Liver (tissue), 9 donors: Measurements from ENCODE around the gene FGD6. TPM values are rescaled to one million over a fixed set of nuclear protein-coding genes. Genes with fewer than 3 reads are reported as not detected.

Experiments
- DNase-seq: peaks from one replicate; pipeline ENCODE4 v3.0.0-alpha.2; 2017; ENCODE audit warnings: low spot score
- H3K27ac ChIP-seq, 2 donors: one replicate each; pipeline ENCODE4 v1.7.0; 2013; ENCODE audit warnings: inconsistent platforms in 2 of 2, low read length in 2 of 2, control low read depth in 1 of 2, low read depth in 1 of 2, mild to moderate bottlenecking in 1 of 2
- H3K27me3 ChIP-seq, 4 donors: one replicate each; pipeline versions ENCODE4 v1.6.1 to v1.7.0; 2013; ENCODE audit warnings: low read length in 3 of 4, inconsistent platforms in 1 of 4, mild to moderate bottlenecking in 1 of 4, moderate library complexity in 1 of 4; ENCODE audit not compliant: control insufficient read depth in 4 of 4, insufficient read depth in 4 of 4
- H3K36me3 ChIP-seq, 4 donors: one replicate each; pipeline versions ENCODE4 v1.6.1 to v1.7.0; 2013; ENCODE audit warnings: low read length in 3 of 4, mild to moderate bottlenecking in 3 of 4, low read depth in 1 of 4, moderate library complexity in 1 of 4; ENCODE audit not compliant: control insufficient read depth in 4 of 4, insufficient read depth in 3 of 4
- H3K4me1 ChIP-seq, 4 donors: one replicate each; pipeline versions ENCODE4 v1.6.1 to v1.7.0; 2013; ENCODE audit warnings: low read length in 3 of 4, mild to moderate bottlenecking in 3 of 4, moderate library complexity in 1 of 4; ENCODE audit not compliant: control insufficient read depth in 4 of 4, insufficient read depth in 4 of 4
- H3K4me3 ChIP-seq, 3 donors: one replicate each; pipeline versions ENCODE4 v1.6.1 to v1.7.0; 2013; ENCODE audit warnings: low read length in 3 of 3, control low read depth in 1 of 3, low read depth in 1 of 3, mild to moderate bottlenecking in 1 of 3
- H3K9ac ChIP-seq, 2 donors: one replicate each; pipeline ENCODE4 v1.7.0; 2013; ENCODE audit warnings: low read length in 2 of 2, mild to moderate bottlenecking in 2 of 2, moderate library complexity in 2 of 2, control low read depth in 1 of 2, low read depth in 1 of 2
- H3K9me3 ChIP-seq, 4 donors: one replicate each; pipeline versions ENCODE4 v1.6.1 to v1.7.0; 2013; ENCODE audit warnings: low read length in 3 of 4; ENCODE audit not compliant: control insufficient read depth in 4 of 4
- CTCF ChIP-seq: fragments of 150-350 bp; IDR thresholded peaks from 2 replicates; pipeline ENCODE4 v1.5.1; 2017; ENCODE audit warnings: improper control_type of control experiment, low read depth, low read length; ENCODE audit not compliant: missing input control
- EGR1 ChIP-seq, 2 donors: IDR thresholded peaks; 2 replicates each; pipeline ENCODE4 v1.6.1; 2016 to 2018; ENCODE audit warnings: antibody characterized with exemption in 2 of 2, low read depth in 2 of 2
- FOXA1 ChIP-seq: IDR thresholded peaks from 2 replicates; pipeline ENCODE4 v1.6.1; 2016; ENCODE audit warnings: antibody characterized with exemption
- FOXA2 ChIP-seq: IDR thresholded peaks from 2 replicates; pipeline ENCODE4 v1.6.1; 2016; ENCODE audit warnings: antibody characterized with exemption
- GABPA ChIP-seq, 2 donors: IDR thresholded peaks in 1 of 2; conservative IDR thresholded peaks in 1 of 2; 2 replicates each; pipeline ENCODE4 v1.6.1; 2016; ENCODE audit warnings: antibody characterized with exemption in 2 of 2, mild to moderate bottlenecking in 1 of 2, moderate library complexity in 1 of 2
- HNF4A ChIP-seq, 2 donors: conservative IDR thresholded peaks; 2 replicates each; pipeline ENCODE4 v1.6.1; 2016; ENCODE audit warnings: antibody characterized with exemption in 2 of 2, mild to moderate bottlenecking in 2 of 2
- HNF4G ChIP-seq: IDR thresholded peaks from 2 replicates; pipeline ENCODE4 v1.6.1; 2016; ENCODE audit warnings: antibody characterized with exemption
- JUND ChIP-seq, 2 donors: IDR thresholded peaks; 2 replicates each; pipeline ENCODE4 v1.6.1; 2016; ENCODE audit warnings: antibody characterized with exemption in 2 of 2
- MAX ChIP-seq: IDR thresholded peaks from 2 replicates; pipeline ENCODE4 v1.6.1; 2016; ENCODE audit warnings: antibody characterized with exemption
- NR2F2 ChIP-seq: IDR thresholded peaks from 2 replicates; pipeline ENCODE4 v1.6.1; 2016; ENCODE audit warnings: antibody characterized with exemption
- RAD21 ChIP-seq, 2 donors: IDR thresholded peaks; 2 replicates each; pipeline ENCODE4 v1.6.1; 2016; ENCODE audit warnings: antibody characterized with exemption in 2 of 2, mild to moderate bottlenecking in 2 of 2
- REST ChIP-seq: IDR thresholded peaks from 2 replicates; pipeline ENCODE4 v1.6.1; 2016; ENCODE audit warnings: antibody characterized with exemption, mild to moderate bottlenecking
- RXRA ChIP-seq, 2 donors: IDR thresholded peaks; 2 replicates each; pipeline ENCODE4 v1.6.1; 2017 to 2018; ENCODE audit warnings: antibody characterized with exemption in 2 of 2, mild to moderate bottlenecking in 1 of 2
- SP1 ChIP-seq: IDR thresholded peaks from 2 replicates; pipeline ENCODE4 v1.6.1; 2018; ENCODE audit warnings: antibody characterized with exemption, mild to moderate bottlenecking
- TAF1 ChIP-seq: conservative IDR thresholded peaks from 2 replicates; pipeline ENCODE4 v1.6.1; 2016; ENCODE audit warnings: antibody characterized with exemption, mild to moderate bottlenecking
- YY1 ChIP-seq: IDR thresholded peaks from 2 replicates; pipeline ENCODE4 v1.6.1; 2016; ENCODE audit warnings: antibody characterized with exemption, mild to moderate bottlenecking
- ZBTB33 ChIP-seq: IDR thresholded peaks from 2 replicates; pipeline ENCODE4 v1.6.1; 2016; ENCODE audit warnings: antibody characterized with exemption
- WGBS: extraction: QIAGEN DNeasy Blood & Tissue Kit; methylation state at CpG from one replicate; pipeline ENCODE4 v1.1.7; 2013; 5-methylcytosine and 5-hydroxymethylcytosine counted together
- polyA plus RNA-seq, 2 donors: library from polyadenylated mRNA; stranded (reverse) in 1 of 2; unstranded in 1 of 2; fragments of 200-250 nt in 1 of 2; fragments of >200 nt in 1 of 2; fragmentation: Nextera tagmentation in 1 of 2; extraction: Ambion mirVana in 1 of 2; gene quantifications; one replicate each; pipeline versions ENCODE4 v1.2.1 to v1.2.3, GENCODE V29; 2013 to 2015
- total RNA-seq, 2 donors: library from RNA; depleted of rRNA; stranded (reverse); fragments of >200 nt; gene quantifications; one replicate each; pipeline ENCODE4 v1.2.3, GENCODE V29; 2014
- TF ChIP-seq, protein P1 (sequence below): IDR thresholded peaks from 2 replicates; pipeline ENCODE4 v1.6.1; 2016; ENCODE audit warnings: antibody characterized with exemption
- donor health status: healthy.
- donor health status: healthy.
- donor health status: healthy.
- donor health status: healthy.
- donor health status: healthy.

The FGD6 gene
- total and polyA plus RNA-seq, 4 donors: 0.54 to 6.9 (median 2.4) TPM

- 97% methylated on average over 1 of the region's 1 CpG for WGBS
Observed at GRCh38 chr12:95034750-95035149, 182.5 kb downstream of the FGD6 start.

More at GRCh38 chr12:95034750-95035149, 182.5 kb downstream of the FGD6 start:
- no peak for DNase-seq
- no peak for TF ChIP-seq MAX
- no peak for TF ChIP-seq YY1
- TF ChIP-seq NR2F2: no peak
- TF ChIP-seq TAF1: no peak
- no peak for TF ChIP-seq FOXA1
- TF ChIP-seq HNF4A (conservative IDR thresholded peaks at IDR 0.05): no peak
- TF ChIP-seq ZBTB33: no peak
- TF ChIP-seq GABPA (IDR thresholded peaks at IDR 0.05 in 1 of 2, conservative IDR thresholded peaks at IDR 0.05 in 1 of 2): no peak
- no peak for TF ChIP-seq EGR1 (IDR thresholded peaks at IDR 0.05; ENCODE audit: low read depth in 2 of 2)
- no peak for TF ChIP-seq JUND (IDR thresholded peaks at IDR 0.05)
- TF ChIP-seq RAD21 (IDR thresholded peaks at IDR 0.05): no peak
- TF ChIP-seq FOXA2: no peak
- no peak for TF ChIP-seq REST
- TF ChIP-seq, protein P1, sequence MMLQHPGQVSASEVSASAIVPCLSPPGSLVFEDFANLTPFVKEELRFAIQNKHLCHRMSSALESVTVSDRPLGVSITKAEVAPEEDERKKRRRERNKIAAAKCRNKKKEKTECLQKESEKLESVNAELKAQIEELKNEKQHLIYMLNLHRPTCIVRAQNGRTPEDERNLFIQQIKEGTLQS: no peak
- no peak for TF ChIP-seq SP1
- no peak for TF ChIP-seq RXRA (IDR thresholded peaks at IDR 0.05)
- no peak for TF ChIP-seq HNF4G
- TF ChIP-seq CTCF: no peak
- no peak overlapping the region for H3K4me3 ChIP-seq
- H3K36me3 ChIP-seq: peaks cover 1 to 41% (median 34%) of the 10 kb centered on the region in 4 donors
- H3K9me3 ChIP-seq: no peaks in the 10 kb centered on the region
- H3K9ac ChIP-seq: no peak overlapping the region
- H3K27ac ChIP-seq: no peak overlapping the region
- no peaks in the 10 kb centered on the region for H3K27me3 ChIP-seq
- peaks cover 0 to 1% (median 0%) of the 10 kb centered on the region in 4 donors for H3K4me1 ChIP-seq

Other genes starting within 250 kb of the FGD6 start
- gene NDUFA12, start 213.8 kb downstream of the FGD6 start, total RNA-seq: 10 to 100 TPM; 34.8 to 45.3 TPM
- 10 to 100 TPM; 69.6 to 91.8 TPM for gene NDUFA12, start 213.8 kb downstream of the FGD6 start, polyA plus RNA-seq
- 10 to 100 TPM; 16.9 to 25.0 TPM for gene NR2C1, start 143.8 kb downstream of the FGD6 start, total RNA-seq
- 10 to 100 TPM in 1 of 2 donors, 1 to 10 TPM in 1; 8.3 to 32.0 TPM for gene NR2C1, start 143.8 kb downstream of the FGD6 start, polyA plus RNA-seq
- gene VEZT, start 340 bp upstream of the FGD6 start, total RNA-seq: 10 to 100 TPM; 25.3 to 47.4 TPM
- gene VEZT, start 340 bp upstream of the FGD6 start, polyA plus RNA-seq: 10 to 100 TPM; 13.7 to 18.6 TPM